ENCODE results near the gene GEMIN4.
"Not testable (repeated sequence)": the region's sequence is repeated elsewhere in the genome, so short reads cannot be mapped to it uniquely, and the experiment has no call there.

The GEMIN4 gene

DNA sequence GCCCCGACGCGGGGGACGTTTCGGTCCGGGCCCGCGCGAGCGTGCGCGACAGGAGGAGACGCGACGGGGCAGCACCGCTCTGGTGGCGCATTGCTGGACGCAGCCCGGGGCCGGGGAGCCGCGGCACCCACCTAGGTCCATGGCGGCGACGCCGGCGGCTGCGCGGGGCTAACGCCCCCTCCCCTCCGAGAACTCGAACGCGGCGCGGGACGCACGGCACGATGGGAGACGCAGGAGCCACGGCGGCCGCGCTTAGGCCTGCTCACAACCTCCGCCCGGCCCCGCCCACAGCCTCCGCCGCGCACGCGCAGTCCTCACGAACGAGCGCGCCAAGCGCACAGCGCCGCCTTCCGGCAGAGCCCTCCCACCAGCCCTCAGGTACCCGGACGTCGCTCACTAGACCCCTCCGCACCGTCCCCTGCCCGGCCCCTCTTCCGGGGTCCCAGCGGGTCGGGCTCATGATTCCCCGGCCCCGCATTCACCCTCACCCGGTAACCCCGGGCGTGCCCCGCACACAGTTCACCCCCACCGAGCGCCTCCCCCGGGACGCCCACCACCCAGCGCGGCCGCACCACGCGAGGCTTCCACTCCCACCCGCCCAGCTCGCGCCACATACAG, at the start of gene GEMIN4:
Gene GEMIN4 (minus strand): TSS at position 263 of the 618 bp plus-strand sequence. CDS start 122 bp downstream, at position 141.
- DNase-seq = peak; percentile 98

DNA sequence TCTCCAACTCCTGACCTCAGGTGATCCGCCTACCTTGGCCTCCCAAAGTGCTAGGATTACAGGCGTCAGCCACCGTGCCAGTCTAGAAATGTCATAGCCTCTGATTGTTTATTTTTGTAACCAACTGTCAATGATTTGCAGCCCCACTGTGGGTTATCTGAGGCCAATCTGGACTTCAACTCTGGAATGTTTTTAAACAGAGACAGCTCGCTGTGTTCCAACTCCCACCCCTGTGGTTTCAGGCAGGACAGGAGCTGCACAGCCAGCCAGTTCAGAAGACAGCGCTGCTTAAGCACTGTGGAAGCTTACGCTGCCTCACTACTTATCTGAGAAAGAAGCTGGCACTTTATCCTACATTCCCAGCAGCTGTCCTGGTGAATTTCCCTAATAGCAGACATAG, 49.6 kb upstream of the GEMIN4 start:
- DNase-seq = no peak

DNA sequence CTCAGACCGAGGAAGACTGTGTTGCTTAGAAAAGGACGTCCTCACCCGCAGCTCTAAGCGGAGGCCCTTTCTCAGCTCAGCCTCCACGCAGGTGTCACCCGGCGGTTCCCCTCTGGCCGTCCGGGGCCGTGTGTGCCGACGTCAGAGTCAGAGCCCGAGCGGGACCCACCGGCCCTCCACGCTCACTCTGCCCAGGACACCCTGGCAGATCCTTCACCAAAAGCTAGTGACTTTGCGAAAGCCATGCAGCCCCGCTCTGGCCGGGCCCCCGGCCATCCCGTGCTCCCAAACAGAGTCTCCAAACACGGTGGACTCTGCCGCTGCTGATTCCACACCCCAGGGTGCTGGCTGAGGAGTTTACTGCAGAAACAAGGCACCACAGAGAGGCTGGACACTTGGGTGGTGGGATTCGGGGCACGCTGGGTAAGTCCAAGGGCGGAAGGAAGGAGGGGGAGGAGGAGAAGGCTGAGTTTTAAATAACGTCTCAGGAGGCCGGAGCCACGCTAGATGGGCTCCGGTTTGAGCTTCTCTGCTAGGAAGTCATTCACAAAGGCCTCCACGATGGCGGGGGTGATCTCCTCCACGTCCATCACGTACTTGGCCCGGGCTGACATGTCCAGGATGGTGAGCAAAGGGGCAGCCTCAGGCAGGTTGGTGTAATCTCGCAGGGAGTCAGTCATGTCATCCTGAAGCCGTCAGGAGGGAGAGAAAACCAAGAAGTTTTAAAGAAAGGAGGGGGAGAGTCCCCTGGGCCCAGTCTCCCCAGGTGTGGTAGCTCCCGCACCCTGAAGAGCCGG, 48.6 kb upstream of the GEMIN4 start:
- DNase-seq = no peak

DNA sequence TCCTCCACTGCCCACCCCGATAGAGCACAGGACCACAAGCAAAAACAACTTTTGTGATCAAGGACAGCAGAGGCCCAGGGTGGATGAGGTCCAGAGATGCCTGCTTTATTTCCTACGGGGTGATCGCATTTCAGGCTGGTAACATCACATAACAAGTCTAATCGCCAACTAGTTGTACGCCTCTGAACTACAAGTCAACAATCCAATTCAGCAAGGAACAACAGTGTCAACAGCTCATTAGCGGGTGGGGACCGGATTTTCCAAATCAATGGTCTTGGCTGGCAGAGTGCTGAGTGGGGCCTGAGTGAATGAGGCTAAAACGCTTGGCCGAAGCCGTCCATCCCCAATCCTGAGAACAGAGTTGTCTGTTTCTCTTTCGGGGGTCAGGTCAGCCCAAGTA, 47.2 kb upstream of the GEMIN4 start:
- DNase-seq = no peak

DNA sequence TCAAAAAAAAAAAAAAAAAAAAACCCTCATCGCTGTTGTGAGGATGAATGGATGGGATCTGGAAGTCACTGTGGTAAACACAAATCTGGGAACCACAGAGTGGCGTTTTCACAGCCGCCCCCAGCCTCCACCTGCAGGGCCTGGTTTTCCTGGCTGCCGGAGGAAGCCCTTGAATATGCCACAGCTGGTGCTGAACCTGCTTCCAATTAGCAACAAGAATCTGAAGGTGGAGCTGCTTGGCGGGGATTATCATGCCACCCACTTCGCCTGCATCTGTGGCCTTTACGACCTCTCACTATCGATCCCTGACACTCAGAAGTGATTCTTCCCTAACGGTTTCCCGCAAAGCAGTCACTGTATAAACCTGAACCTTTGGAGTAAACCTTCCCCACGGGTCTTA, 46.2 kb upstream of the GEMIN4 start:
- no peak for DNase-seq

- no peak for DNase-seq
Measured at GRCh38 chr17:797236-797840, 45.3 kb upstream of the GEMIN4 start.

DNA sequence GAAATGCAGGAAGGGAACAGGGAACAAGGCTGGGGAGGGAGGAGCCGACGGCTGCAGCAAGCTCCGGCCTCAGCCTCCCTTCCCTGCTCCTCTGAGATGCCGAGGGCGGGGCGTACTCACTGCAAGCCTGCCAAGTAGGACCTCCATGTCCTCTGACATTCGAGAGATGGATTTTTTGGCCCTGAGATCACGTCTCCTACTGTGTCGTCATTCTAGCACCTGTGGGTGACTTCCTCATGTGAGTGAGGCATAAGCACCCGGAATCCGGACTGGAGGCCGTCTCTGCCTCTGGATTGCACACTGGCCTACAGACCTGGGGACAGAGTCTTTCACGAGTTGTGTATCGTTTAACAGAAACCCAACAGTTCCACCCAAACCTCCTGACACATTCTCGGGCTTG, 44.5 kb upstream of the GEMIN4 start:
- DNase-seq = no peak

GRCh38 chr17:795721-796120, 43.7 kb upstream of the GEMIN4 start:
- no peak for DNase-seq

GRCh38 chr17:795276-795675, 43.2 kb upstream of the GEMIN4 start:
- no peak for DNase-seq

DNA sequence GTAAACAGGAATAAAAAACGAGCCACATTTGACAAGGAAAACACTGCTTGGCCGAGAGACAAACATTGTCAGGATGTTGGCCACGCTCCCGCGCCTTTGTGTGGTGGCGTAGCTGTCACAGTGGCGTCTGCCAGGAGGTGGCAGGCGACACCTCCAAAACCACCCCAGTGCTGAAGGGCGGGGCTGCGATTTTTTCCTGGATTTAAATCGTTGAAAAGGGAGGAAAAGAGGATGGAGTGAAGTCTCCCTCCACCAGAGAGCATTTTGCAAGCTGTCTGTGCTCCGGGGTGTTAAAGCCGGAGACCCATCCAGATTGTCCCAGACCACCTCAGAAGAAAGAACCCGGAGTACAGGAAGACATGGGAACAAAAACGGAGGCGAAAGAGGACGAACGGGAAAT, 42.8 kb upstream of the GEMIN4 start:
- peak; percentile 50 for DNase-seq

- no peak for DNase-seq
Measured at GRCh38 chr17:792277-792676, 40.2 kb upstream of the GEMIN4 start.

DNA sequence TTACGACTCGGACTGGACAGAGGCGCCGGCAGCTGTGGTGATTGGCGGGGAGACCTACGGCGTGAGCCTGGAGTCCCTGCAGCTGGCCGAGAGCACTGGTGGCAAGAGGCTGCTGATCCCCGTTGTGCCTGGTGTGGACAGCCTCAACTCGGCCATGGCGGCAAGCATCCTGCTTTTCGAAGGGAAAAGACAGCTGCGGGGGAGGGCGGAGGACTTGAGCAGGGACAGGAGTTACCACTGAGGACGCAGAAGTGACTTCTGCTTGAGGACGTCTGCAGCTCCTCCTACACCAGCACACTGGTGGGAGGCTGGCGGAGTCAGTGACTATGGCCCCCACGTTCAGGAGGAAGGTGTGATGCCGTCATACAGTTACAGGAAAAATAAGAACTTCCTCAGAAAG, 39.8 kb upstream of the GEMIN4 start:
- DNase-seq = no peak

GRCh38 chr17:790874-791247, 38.8 kb upstream of the GEMIN4 start:
- DNase-seq = not testable (repeated sequence)

- DNase-seq = not testable (repeated sequence)
Measured at GRCh38 chr17:789931-790873, 38.1 kb upstream of the GEMIN4 start.

- no peak for DNase-seq
Measured at GRCh38 chr17:789160-789840, 37.2 kb upstream of the GEMIN4 start.

DNA sequence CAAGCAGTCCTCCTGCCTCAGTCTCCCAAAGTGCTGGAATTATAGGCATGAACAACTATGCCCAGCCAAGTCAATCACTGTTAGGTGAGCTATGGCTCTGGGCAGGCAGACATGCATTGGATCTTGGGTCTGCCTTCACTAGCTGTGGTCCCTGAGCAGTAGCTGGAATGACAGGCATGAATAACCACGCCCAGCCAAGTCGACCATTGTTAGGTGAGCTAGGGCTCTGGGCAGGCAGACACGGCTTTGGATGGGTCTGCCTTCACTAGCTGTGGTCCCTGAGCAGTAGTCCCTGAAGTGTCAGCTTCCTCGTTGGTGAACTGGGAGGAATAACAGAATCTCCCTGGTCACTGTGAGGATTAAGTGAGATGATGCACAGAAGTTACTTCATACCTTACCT, 36.5 kb upstream of the GEMIN4 start:
- no peak for DNase-seq

- DNase-seq = no peak
Measured at GRCh38 chr17:787641-788221, 35.7 kb upstream of the GEMIN4 start.

- DNase-seq = not testable (repeated sequence)
Measured at GRCh38 chr17:785901-786300, 33.8 kb upstream of the GEMIN4 start.

- no peak for DNase-seq
Measured at GRCh38 chr17:784143-784542, 32.1 kb upstream of the GEMIN4 start.

- peak; percentile 96 for DNase-seq
Measured at GRCh38 chr17:781805-782731, 30.0 kb upstream of the GEMIN4 start, which contains the start of the genes GLOD4 and MRM3. Gene GLOD4 (minus strand): TSS chr17:782280. CDS start chr17:782255, 25 bp downstream. Gene MRM3 (plus strand): TSS chr17:782353. CDS start chr17:782379, 26 bp downstream.

GRCh38 chr17:778096-778495, 26.0 kb upstream of the GEMIN4 start:
- no peak for DNase-seq
